GM12891 (cell line): ENCODE data around the gene HMGB4.

Source experiments
- POLR2A ChIP-seq: IDR thresholded peaks from 2 replicates; pipeline ENCODE4 v1.6.1; 2011; ENCODE audit warnings: low read depth, low read length, control low read depth
- POLR2AphosphoS5 ChIP-seq: IDR thresholded peaks from 2 replicates; pipeline ENCODE4 v1.6.1; 2011; ENCODE audit warnings: low read depth, low read length, control low read depth
- POU2F2 ChIP-seq: IDR thresholded peaks from 2 replicates; pipeline ENCODE4 v1.6.1; 2011; ENCODE audit warnings: low read depth, mild to moderate bottlenecking, control low read depth, low read length, moderate library complexity
- SPI1 ChIP-seq: IDR thresholded peaks from 2 replicates; pipeline ENCODE4 v1.6.1; 2011; ENCODE audit warnings: low read depth, low read length, control low read depth
- TAF1 ChIP-seq: IDR thresholded peaks from 2 replicates; pipeline ENCODE4 v1.6.1; 2011; ENCODE audit warnings: low read depth, low read length, control low read depth

DNA sequence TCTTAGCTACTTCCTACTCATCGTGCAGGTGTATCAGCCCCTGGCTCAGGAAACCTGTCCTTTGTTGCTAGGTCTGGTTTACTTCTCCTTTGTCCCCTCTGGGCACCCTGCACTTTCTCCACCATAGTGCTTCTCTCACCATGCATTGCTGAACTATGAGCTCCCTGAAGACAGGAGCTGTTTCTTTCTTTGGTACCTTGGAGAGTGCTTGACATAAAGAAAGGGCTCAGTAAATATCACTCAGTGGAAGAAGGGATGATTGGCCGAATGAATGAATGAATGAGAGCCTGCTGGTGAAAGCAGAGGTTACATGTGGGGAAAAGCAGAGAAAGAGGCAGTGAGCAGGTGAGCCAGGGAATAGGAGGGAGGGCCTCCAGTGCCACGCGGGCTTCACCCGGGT is 9.8 kb upstream of the HMGB4 start:
- TF ChIP-seq POLR2A = no peak
- no peak for TF ChIP-seq POLR2AphosphoS5
- no peak for TF ChIP-seq TAF1
- TF ChIP-seq SPI1 = no peak
- TF ChIP-seq POU2F2 = no peak
